ENCODE results near the gene GALNT3. TPM values are rescaled to one million over a fixed set of nuclear protein-coding genes. Genes with fewer than 3 reads are reported as not detected.

GALNT3 gene
- total RNA-seq: 10 to 100 TPM; 44.0 to 53.0 TPM

GRCh38 chr2:165793779-165794535, at the start of gene GALNT3:
Gene GALNT3 (minus strand): TSS chr2:165794247. CDS start chr2:165770700, 23,547 bp downstream.

Other genes with a start within 250 kb of the GALNT3 start
- 10 to 100 TPM; 45.3 to 56.8 TPM for gene TTC21B, start 159.5 kb upstream of the GALNT3 start, total RNA-seq

All from melanocyte of skin (primary cell).